Activated CD8-positive, alpha-beta memory T cell treated with anti-CD3 and anti-CD28 coated beads, Interleukin-2, amount 50 U/mL, for 24 hours (primary cell): ENCODE measurements around the gene CTSH.
"Not testable (repeated sequence)": the region's sequence is repeated elsewhere in the genome, so short reads cannot be mapped to it uniquely, and the experiment has no call there.

Source experiments
- DNase-seq: peaks from one replicate; pipeline ENCODE4 v3.0.0-alpha.2; 2020; ENCODE audit errors: extremely low read depth

CTSH gene

GRCh38 chr15:78938658-78939488, 6.0 kb downstream of the CTSH start:
- DNase-seq: no peak

- no peak for DNase-seq
Measured at GRCh38 chr15:78937132-78937739, 7.6 kb downstream of the CTSH start.

DNA sequence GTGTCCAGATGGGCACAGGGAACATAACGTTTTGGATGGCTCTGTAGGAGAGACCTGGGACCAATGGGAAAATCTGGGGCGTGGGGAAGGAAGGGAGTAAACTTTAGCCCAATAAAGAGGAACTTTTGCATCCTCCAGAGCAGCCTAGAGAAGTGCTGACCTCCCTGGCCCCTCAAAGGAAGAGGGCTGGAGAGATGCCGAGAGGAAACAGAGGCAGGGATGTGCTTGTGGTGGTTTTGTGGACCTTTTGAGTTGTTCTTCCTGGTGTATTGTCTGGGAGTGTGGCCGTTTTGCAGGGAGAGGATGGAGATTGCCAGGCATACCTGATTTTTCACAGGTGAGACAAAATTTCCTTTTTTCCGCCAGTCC, 10.2 kb downstream of the CTSH start:
- no peak for DNase-seq

DNA sequence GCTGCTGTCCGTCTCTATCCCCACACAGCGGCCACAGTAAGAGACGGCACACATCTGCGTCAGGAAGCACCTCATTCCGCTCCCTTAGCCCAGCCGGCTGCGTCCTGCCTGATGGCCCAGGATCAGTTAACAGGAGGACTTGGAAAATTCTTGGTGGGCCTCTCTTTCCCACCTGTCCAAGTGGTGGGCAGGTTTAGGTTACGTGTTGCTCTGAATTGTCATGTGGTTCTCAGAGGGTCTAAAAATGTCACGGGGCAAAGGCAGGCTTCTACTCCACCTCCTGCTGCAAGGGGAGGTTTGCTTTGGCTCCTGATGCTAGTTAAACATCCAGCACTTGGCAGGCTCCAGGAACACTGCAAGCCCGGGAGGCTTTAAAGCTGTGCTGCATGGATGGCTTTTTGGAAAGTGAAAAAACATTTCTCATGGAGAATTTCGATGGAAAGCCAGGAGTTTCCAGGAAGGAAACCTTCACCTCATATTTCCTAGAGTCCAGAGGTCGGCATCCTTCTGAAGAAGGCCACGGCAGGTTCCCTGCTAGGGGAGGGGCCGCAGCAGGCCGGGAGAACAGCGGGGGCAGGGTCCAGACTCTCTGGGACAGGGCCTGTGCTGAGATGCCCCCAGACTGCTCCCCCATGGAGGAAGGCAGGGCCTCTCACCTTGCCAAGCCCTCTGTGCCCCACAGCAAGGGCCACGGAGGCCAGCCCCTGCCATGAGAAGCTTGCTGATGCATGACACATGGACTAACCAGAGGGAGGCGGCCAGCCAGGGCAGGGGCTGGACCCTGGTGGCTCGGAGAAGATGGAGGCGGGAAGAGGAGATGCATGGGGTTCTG, 10.8 kb downstream of the CTSH start:
- DNase-seq: no peak

GRCh38 chr15:78933187-78933822, 11.5 kb downstream of the CTSH start:
- no peak for DNase-seq

DNA sequence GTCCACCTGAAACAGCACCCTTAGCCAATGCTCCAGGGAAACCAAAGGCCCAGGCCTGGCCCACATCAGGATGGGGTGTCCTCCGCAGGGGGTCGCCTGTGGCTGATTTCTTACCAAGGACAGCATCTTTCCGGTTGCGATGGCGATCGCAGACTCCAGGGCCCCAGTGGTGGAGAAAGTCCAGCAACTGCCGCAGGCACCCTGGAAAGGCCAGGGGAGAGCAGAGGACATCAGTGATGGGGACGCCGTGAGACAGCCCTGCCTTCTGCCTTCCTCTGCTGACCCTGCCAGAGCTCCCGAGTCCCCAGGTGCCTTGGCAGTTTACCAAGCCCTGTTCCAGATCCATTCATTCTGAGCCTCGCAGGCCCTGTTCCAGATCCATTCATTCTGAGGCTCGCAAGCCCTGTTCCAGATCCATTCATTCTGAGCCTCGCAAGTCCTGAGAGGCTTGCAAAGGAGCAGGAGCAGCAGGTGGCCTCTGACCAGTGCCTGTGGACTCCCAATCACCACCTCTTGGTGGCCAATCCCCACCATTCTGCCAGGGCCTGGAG, 12.5 kb downstream of the CTSH start:
- DNase-seq: no peak

DNA sequence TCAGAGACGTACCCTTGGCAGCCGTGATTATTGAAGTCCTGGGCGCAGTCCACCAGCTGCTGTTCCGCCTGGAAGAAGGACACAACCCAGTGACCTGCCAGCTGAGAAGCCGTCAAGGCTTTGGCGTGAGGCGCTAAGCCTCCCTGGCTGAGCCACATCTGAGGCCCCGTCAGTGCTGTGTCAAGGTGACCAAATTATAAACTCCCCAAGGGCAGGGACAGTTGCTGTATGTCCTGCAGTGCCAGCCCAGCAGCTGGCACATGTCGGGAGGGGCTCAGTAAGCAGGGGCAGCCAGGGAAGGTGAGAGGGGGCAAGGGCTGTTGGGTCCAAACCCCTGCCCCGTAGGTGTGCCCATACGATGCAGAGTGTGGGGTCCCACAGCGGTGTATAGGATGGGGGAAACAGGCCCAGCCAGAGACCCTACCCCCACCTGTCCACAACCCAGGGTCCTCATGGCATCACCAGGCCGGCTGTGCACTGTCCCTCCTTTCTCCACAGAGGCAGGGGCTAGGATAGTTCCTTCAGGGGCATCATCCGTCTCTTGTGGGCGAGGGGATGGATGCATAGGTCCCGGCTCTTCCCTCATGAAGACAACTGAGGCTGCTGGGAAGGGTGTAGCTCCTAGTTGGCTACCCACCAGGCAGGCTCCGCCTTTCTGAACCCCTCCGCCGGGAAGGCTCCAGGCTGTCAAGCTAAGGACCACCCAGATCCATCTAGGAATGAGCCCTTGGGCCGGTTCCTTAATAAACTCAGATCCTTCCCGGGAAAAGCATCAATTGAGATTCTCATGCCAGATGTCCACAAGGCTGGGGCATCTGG, 13.2 kb downstream of the CTSH start:
- no peak for DNase-seq

GRCh38 chr15:78930577-78931388, 14.1 kb downstream of the CTSH start:
- no peak for DNase-seq

GRCh38 chr15:78929536-78930264, 15.1 kb downstream of the CTSH start:
- no peak for DNase-seq

DNA sequence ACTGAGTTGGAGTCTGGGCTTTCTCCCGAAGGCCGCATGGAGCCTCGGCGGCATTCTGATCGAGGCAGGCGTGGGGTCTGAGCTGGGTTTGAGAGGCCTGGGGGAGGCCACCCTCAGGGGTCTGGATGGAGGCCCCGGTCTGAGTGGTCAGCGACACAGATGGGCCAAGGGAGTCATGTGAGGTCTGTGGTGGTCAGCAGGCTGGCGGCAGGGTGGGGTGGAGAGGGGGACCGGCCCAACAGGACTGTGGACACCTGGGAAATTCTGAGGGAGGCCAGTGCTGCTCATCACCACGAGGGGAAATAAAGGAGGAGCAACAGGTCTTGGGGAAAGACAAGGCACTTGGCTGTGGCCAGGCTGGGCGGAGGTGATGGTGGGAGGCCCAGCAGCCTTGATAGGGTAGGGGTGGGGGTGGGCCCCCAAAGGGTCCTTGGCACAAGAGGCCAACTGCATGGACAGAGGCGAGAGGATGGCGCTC, 16.2 kb downstream of the CTSH start:
- no peak for DNase-seq

- DNase-seq: not testable (repeated sequence)
Measured at GRCh38 chr15:78928176-78928575, 16.7 kb downstream of the CTSH start.

DNA sequence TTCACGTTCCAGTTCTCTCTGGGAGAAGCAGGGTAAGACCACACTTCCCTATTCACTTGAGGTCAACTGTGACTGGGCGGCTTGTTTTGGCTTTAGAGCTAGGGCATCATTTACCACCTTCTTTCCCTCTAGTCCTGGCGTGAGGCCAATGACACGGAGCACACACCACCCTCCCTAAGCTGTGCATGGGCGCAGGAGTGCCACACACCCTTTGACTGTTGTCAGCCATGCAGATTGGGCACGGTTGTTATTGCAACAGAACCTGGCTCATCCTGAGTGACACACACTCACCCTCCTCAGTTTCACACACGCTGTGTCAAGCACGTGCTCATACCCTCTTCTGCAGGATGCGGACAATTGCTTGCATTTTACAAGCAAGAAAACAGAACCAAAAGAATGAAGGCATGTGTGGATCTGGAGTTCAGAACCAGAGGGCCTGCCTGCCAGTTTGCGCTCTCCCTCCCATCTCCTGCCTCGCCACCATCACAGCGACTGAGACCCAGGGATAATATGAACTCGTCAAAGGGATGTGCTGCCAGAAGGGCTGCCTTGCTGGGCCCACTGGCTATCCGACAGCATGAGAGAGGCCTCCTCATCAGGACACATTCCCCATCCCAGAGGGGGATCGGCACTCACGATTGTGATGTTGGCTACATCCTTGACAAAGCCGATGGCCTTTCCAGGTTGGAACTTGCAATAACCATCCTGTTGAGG, 17.6 kb downstream of the CTSH start:
- DNase-seq: no peak

DNA sequence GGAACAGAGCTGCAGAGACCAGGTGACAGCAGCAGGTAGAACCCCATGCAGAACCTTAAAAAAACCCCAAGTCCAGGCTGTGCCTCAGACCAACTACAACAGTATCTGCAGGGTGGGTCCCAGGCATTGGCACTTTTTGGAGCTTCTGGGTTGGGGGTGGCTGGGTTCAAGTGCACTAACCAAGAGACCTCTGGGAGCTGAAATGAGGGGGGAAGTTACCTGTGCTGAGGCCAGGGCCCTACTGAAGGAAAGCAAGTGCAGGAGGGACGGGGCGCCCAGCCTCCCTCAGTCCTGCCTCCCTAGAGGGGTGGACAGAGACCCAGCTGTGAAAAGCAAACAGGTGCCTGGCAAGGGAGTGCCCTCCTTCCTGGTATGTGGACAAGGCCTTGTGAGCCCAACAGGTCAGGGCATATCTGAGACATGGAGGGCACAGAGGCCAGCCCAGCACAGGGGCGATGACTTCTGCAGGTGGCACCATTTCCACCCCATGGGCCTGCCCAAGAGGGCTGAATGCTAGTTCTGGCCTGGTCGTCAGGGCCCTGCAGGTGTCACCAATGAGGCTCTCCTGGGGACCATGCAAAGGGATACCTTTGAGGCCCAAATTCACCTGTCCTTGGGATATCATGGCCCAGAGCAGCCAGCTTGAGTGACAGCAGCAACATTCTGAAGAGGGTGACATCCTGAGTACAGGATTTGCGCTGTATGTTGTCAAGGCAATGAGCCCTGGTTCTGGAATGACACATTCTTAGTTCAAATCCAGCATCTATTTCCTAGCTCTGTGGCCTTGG, 18.7 kb downstream of the CTSH start:
- no peak for DNase-seq

DNA sequence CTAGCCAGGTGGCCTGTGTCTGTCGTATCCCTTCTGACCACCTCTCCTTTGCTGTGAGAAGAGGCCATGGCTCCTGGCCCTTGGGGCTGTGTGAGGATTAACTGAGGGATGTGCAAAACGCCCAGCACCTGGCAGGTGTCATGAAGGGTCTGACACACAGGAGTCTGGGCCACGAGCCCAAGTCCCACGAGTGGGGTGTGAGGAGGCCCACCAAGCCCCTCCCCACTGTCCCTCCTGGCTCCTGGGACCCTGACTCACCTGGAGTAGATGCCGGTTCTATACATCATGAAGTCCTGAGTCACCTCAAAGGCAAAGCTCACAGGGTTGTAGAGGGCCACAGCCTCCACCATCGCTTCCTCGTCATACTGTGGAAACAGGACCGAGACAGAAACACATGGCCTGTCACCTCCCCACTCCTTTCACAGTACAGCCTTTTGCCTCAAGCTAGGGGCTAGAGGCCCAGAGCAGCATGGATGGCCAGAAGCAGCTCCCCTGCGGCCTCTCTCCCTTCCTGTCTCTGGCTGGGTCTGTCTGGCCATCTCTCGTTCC, 19.7 kb downstream of the CTSH start:
- no peak for DNase-seq

GRCh38 chr15:78923480-78924360, 21.1 kb downstream of the CTSH start:
- no peak for DNase-seq

DNA sequence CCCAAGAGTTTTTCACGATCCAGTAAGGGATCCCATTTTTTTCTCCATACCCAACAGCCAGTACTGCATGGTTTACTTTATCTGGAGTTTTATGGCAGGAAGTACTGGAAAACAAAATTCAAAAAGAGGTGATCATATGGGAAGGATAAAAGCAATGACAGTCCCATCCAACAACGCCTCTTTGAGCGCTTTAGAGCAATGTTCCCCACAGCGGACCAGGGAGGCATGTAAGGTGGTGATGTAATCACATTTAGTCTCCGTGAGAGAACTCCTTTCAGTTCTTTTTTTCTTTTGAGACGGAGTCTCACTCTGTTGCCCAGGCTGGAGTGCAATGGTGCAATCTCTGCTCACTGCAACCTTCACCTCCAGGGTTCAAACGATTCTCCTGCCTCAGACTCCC, 21.8 kb downstream of the CTSH start:
- no peak for DNase-seq

DNA sequence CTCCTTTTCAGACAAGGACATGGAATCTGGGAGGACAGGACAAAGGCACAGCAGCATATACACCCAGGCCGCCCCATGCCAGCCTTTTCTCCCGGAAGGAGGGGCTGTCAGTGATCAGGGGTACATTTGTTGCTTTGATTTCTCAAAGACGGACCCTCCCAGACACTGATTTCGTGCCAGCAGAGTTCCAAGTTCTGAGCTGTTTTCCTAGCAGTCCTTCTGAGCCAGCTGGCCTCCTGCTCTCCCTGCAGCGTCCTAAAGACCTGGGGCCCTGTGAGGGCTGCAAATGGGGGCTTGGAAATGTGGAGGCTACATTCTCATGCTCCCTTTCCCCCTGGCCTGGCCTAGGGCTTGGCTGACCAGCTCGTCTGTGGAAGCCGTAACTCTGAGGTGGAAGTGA, 22.3 kb downstream of the CTSH start:
- no peak for DNase-seq
